Uterus (tissue), 4 donors: Measurements from ENCODE around the gene SLIT3. TPM values are rescaled to one million over a fixed set of nuclear protein-coding genes. Genes with fewer than 3 reads are reported as not detected.
"Not testable (repeated sequence)": the region's sequence is repeated elsewhere in the genome, so short reads cannot be mapped to it uniquely, and the experiment has no call there.

Source experiments
- DNase-seq, 2 donors: peaks; one replicate each; pipeline ENCODE4 v3.0.0-alpha.2; 2019 to 2020
- H3K27ac ChIP-seq, 2 donors: fragments of 200-600 bp; sonication (generic); 1 replicate in 1 of 2; 2 replicates in 1 of 2; pipeline ENCODE4 v1.5.1; 2016 to 2018
- H3K27me3 ChIP-seq, 2 donors: fragments of 200-600 bp; sonication (generic); one replicate each; pipeline ENCODE4 v1.5.1; 2018 to 2019; ENCODE audit warnings: control low read depth in 1 of 2
- H3K36me3 ChIP-seq, 2 donors: fragments of 200-600 bp; sonication (generic); one replicate each; pipeline ENCODE4 v1.5.1; 2019; ENCODE audit warnings: control low read depth in 1 of 2
- H3K4me1 ChIP-seq, 2 donors: fragments of 200-600 bp; sonication (generic); one replicate each; pipeline ENCODE4 v1.5.1; 2018 to 2019; ENCODE audit warnings: control low read depth in 1 of 2
- H3K4me3 ChIP-seq, 2 donors: fragments of 200-600 bp; sonication (generic); 1 replicate in 1 of 2; 2 replicates in 1 of 2; pipeline ENCODE4 v1.5.1; 2018 to 2019; ENCODE audit warnings: mild to moderate bottlenecking in 1 of 2
- H3K9me3 ChIP-seq, 2 donors: fragments of 200-600 bp; sonication (generic); one replicate each; pipeline ENCODE4 v1.5.1; 2019; ENCODE audit warnings: control low read depth in 1 of 2
- CTCF ChIP-seq, 4 experiments: fragments of 200-600 bp in 2 of 4; fragments of 450-650 bp in 2 of 4; sonication (generic) in 2 of 4; IDR thresholded peaks; one replicate each; pipeline ENCODE4 v1.5.1; 2016 to 2019; ENCODE audit warnings: antibody characterized with exemption in 4 of 4, mild to moderate bottlenecking in 2 of 4, moderate library complexity in 1 of 4
- POLR2A ChIP-seq, 2 donors: fragments of 450-650 bp; IDR thresholded peaks; one replicate each; pipeline ENCODE4 v1.6.1; 2016; ENCODE audit warnings: antibody characterized with exemption in 2 of 2, mild to moderate bottlenecking in 1 of 2, moderate library complexity in 1 of 2
- intact Hi-C: fragments of 100-400 bp; cut with DNase I; formaldehyde crosslinking; loops from one replicate; pipeline ENCODE4 v1.15.1; 2023; ENCODE audit warnings: low total_unique reads
- total RNA-seq, 4 donors: library from RNA; depleted of rRNA in 3 of 4; stranded (reverse); fragments of >200 nt in 3 of 4; gene quantifications; one replicate each; pipeline versions ENCODE4 v1.1.0 to v1.2.4, GENCODE V29; 2014 to 2023
- donor health status: DM: yes; HTN: yes; CAD: no.

The SLIT3 gene
- total RNA-seq, 4 donors from 2014 or later: 9.4 to 62.2 (median 28.1) TPM

GRCh38 chr5:168749391-168750100 is 551.4 kb downstream of the SLIT3 start:
- intact Hi-C loops: no loop called here
- no peaks in the 10 kb centered on the region for H3K36me3 ChIP-seq
- TF ChIP-seq POLR2A (IDR thresholded peaks at IDR 0.05): no peak
- no peak for TF ChIP-seq CTCF (IDR thresholded peaks at IDR 0.05)

GRCh38 chr5:168747987-168748777 is 552.8 kb downstream of the SLIT3 start:
- no peaks in the 10 kb centered on the region for H3K9me3 ChIP-seq
- no peak overlapping the region for H3K4me3 ChIP-seq
- intact Hi-C loops: no loop called here
- H3K27me3 ChIP-seq: no peaks in the 10 kb centered on the region
- H3K36me3 ChIP-seq: no peaks in the 10 kb centered on the region
- peak in 1 of 4 experiments; percentile 13 for TF ChIP-seq CTCF (IDR thresholded peaks at IDR 0.05)
- TF ChIP-seq POLR2A (IDR thresholded peaks at IDR 0.05): no peak
- H3K27ac ChIP-seq: no peak overlapping the region
- no peak for DNase-seq
- H3K4me1 ChIP-seq: no peaks in the 10 kb centered on the region

More at GRCh38 chr5:168749391-168750100, 551.4 kb downstream of the SLIT3 start:
- no peaks in the 10 kb centered on the region for H3K4me1 ChIP-seq
- no peak for DNase-seq
- H3K9me3 ChIP-seq: no peaks in the 10 kb centered on the region
- no peak overlapping the region for H3K4me3 ChIP-seq
- no peak overlapping the region for H3K27ac ChIP-seq
- no peaks in the 10 kb centered on the region for H3K27me3 ChIP-seq

- Histone ChIP-seq H3K4me3 (no peak overlapping the region), H3K36me3 (no peaks in the 10 kb centered on the region), H3K9me3 (no peaks in the 10 kb centered on the region), H3K4me1 (no peaks in the 10 kb centered on the region), H3K27me3 (no peaks in the 10 kb centered on the region), H3K27ac (no peak overlapping the region)
- no peak for DNase-seq
- no peak for TF ChIP-seq CTCF (IDR thresholded peaks at IDR 0.05)
- TF ChIP-seq POLR2A (IDR thresholded peaks at IDR 0.05): no peak
- intact Hi-C loops: no loop called here
Measured at GRCh38 chr5:168746893-168747640, 553.9 kb downstream of the SLIT3 start.

- intact Hi-C loops, DNase-seq, H3K4me3 ChIP-seq, H3K9me3 ChIP-seq, H3K27me3 ChIP-seq, H3K27ac ChIP-seq, H3K36me3 ChIP-seq, H3K4me1 ChIP-seq: not testable (repeated sequence)
Measured at GRCh38 chr5:168746126-168746892, 554.6 kb downstream of the SLIT3 start.

DNA sequence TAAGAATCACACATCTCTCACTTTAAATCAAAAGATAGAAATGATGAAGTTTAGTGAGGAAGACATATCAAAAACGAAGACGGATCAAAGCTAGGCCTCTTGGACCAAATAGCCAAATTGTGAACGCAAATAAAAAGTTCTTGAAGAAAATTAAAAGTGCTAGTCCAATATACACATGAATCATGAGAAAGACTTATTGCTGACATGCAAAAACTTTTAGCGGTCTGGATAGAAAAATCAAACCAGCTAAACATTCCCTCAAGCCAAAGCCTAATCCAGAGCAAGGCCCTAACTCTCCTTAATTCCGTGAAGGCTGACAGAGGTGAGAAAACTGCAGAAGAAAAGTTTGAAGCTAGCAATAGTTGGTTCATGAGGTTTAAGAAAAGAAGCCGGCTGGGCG is 557.3 kb downstream of the SLIT3 start:
- intact Hi-C loops: no loop called here
- H3K4me1 ChIP-seq: no peaks in the 10 kb centered on the region
- DNase-seq: no peak
- H3K27ac ChIP-seq: no peak overlapping the region
- no peak for TF ChIP-seq CTCF (IDR thresholded peaks at IDR 0.05)
- no peak for TF ChIP-seq POLR2A (IDR thresholded peaks at IDR 0.05)
- no peaks in the 10 kb centered on the region for H3K36me3 ChIP-seq
- H3K27me3 ChIP-seq: no peaks in the 10 kb centered on the region
- H3K4me3 ChIP-seq: no peak overlapping the region
- no peaks in the 10 kb centered on the region for H3K9me3 ChIP-seq

DNA sequence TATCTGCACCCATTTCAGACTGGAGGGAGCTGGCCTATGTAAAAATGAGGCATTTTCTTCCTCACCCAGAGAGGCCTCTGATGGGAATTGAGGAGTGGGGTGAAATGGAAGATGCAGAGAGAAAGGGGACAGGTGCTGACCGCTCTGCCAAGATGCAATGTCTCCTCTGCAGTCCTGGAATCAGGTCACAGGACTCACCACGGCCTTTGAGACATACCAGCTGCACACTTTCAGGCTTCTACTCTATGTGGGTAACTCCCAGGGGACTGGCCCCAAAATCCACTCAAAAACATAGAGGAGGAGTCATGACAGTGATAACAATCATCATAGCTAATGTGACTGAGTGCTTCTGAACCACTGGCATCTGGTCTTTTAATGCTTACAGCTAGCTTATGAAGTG is 558.6 kb downstream of the SLIT3 start:
- H3K4me1 ChIP-seq, intact Hi-C loops, H3K27me3 ChIP-seq, H3K9me3 ChIP-seq, H3K4me3 ChIP-seq, H3K27ac ChIP-seq, H3K36me3 ChIP-seq, DNase-seq: not testable (repeated sequence)
